ENCODE results near the gene ARHGAP6. TPM values are rescaled to one million over a fixed set of nuclear protein-coding genes. Genes with fewer than 3 reads are reported as not detected.

ARHGAP6 gene
- total and polyA plus RNA-seq, 4 donors = 6.0 to 18.2 (median 12.3) TPM

GRCh38 chrX:11703855-11704254 is 38.1 kb upstream of the ARHGAP6 start:
- no peak overlapping the region for H3K27ac ChIP-seq (ENCODE audit: low read depth in 1 of 2, low read length in 1 of 2)
- H3K4me3 ChIP-seq = no peak overlapping the region
- no peak overlapping the region for H3K9ac ChIP-seq (ENCODE audit: insufficient read depth in 1 of 2, low read length in 2 of 2)
- no peaks in the 10 kb centered on the region for H3K9me3 ChIP-seq (ENCODE audit: control insufficient read depth in 4 of 4, insufficient read depth in 3 of 4, low read length in 3 of 4)
- no peaks in the 10 kb centered on the region for H3K36me3 ChIP-seq (ENCODE audit: control insufficient read depth in 4 of 4, insufficient read depth in 4 of 4, low read length in 4 of 4)
- TF ChIP-seq CTCF (IDR thresholded peaks at IDR 0.05; ENCODE audit: control extremely low read depth, extremely low read depth) = no peak
- no peak for ATAC-seq (ENCODE audit: insufficient read depth, low FRiP score)
- 86 to 95% methylated on average over 10 of the region's 10 CpGs for WGBS, 2 donors
- H3K4me1 ChIP-seq (ENCODE audit: control insufficient read depth in 5 of 5, insufficient read depth in 5 of 5, low read length in 5 of 5) = peaks cover 0 to 8% (median 0%) of the 10 kb centered on the region in 5 donors
- no peak for DNase-seq
- H3K27me3 ChIP-seq (ENCODE audit: control insufficient read depth in 3 of 3, insufficient read depth in 3 of 3, low read length in 2 of 3) = peaks cover 0 to 2% (median 2%) of the 10 kb centered on the region in 3 donors

GRCh38 chrX:11702965-11703631 is 37.4 kb upstream of the ARHGAP6 start:
- no peaks in the 10 kb centered on the region for H3K36me3 ChIP-seq (ENCODE audit: control insufficient read depth in 4 of 4, insufficient read depth in 4 of 4, low read length in 4 of 4)
- WGBS, 2 donors = 54 to 87% methylated on average over 6 of the region's 6 CpGs
- H3K4me1 ChIP-seq (ENCODE audit: control insufficient read depth in 5 of 5, insufficient read depth in 5 of 5, low read length in 5 of 5) = peaks cover 0 to 8% (median 0%) of the 10 kb centered on the region in 5 donors
- no peak overlapping the region for H3K27ac ChIP-seq (ENCODE audit: low read depth in 1 of 2, low read length in 1 of 2)
- H3K27me3 ChIP-seq (ENCODE audit: control insufficient read depth in 3 of 3, insufficient read depth in 3 of 3, low read length in 2 of 3) = peaks cover 0 to 2% (median 2%) of the 10 kb centered on the region in 3 donors
- ATAC-seq (ENCODE audit: insufficient read depth, low FRiP score) (no peak), DNase-seq (no peak)
- no peak for TF ChIP-seq CTCF (IDR thresholded peaks at IDR 0.05; ENCODE audit: control extremely low read depth, extremely low read depth)
- H3K4me3 ChIP-seq = no peak overlapping the region
- H3K9me3 ChIP-seq (ENCODE audit: control insufficient read depth in 4 of 4, insufficient read depth in 3 of 4, low read length in 3 of 4) = no peaks in the 10 kb centered on the region
- H3K9ac ChIP-seq (ENCODE audit: insufficient read depth in 1 of 2, low read length in 2 of 2) = no peak overlapping the region

GRCh38 chrX:11702420-11702819 is 36.7 kb upstream of the ARHGAP6 start:
- H3K9me3 ChIP-seq (ENCODE audit: control insufficient read depth in 4 of 4, insufficient read depth in 3 of 4, low read length in 3 of 4) = no peaks in the 10 kb centered on the region
- WGBS, 2 donors = 82 to 88% methylated on average over 3 of the region's 3 CpGs
- peaks cover 0 to 2% (median 2%) of the 10 kb centered on the region in 3 donors for H3K27me3 ChIP-seq (ENCODE audit: control insufficient read depth in 3 of 3, insufficient read depth in 3 of 3, low read length in 2 of 3)
- H3K4me1 ChIP-seq (ENCODE audit: control insufficient read depth in 5 of 5, insufficient read depth in 5 of 5, low read length in 5 of 5) = peaks cover 0 to 8% (median 0%) of the 10 kb centered on the region in 5 donors
- DNase-seq = no peak
- no peak for TF ChIP-seq CTCF (IDR thresholded peaks at IDR 0.05; ENCODE audit: control extremely low read depth, extremely low read depth)
- no peaks in the 10 kb centered on the region for H3K36me3 ChIP-seq (ENCODE audit: control insufficient read depth in 4 of 4, insufficient read depth in 4 of 4, low read length in 4 of 4)
- H3K4me3 ChIP-seq = no peak overlapping the region
- no peak for ATAC-seq (ENCODE audit: insufficient read depth, low FRiP score)
- H3K9ac ChIP-seq (ENCODE audit: insufficient read depth in 1 of 2, low read length in 2 of 2) = no peak overlapping the region
- no peak overlapping the region for H3K27ac ChIP-seq (ENCODE audit: low read depth in 1 of 2, low read length in 1 of 2)

All from lung (tissue), 12 donors.